ENCODE results near the gene THSD4.

The THSD4 gene

GRCh38 chr15:71334873-71335272, 219.6 kb downstream of the THSD4 start:
- peak; percentile 36 for DNase-seq

GRCh38 chr15:71335591-71335990, 220.3 kb downstream of the THSD4 start:
- DNase-seq = no peak

GRCh38 chr15:71336671-71337070, 221.4 kb downstream of the THSD4 start:
- no peak for DNase-seq

GRCh38 chr15:71337197-71337845, 222.1 kb downstream of the THSD4 start:
- DNase-seq = no peak

GRCh38 chr15:71338265-71338664, 223.0 kb downstream of the THSD4 start:
- no peak for DNase-seq

GRCh38 chr15:71338827-71339542, 223.7 kb downstream of the THSD4 start:
- DNase-seq = no peak

- no peak for DNase-seq
Observed at GRCh38 chr15:71341811-71342550, 226.7 kb downstream of the THSD4 start.

- no peak for DNase-seq
Observed at GRCh38 chr15:71342658-71343057, 227.4 kb downstream of the THSD4 start.

- no peak for DNase-seq
Observed at GRCh38 chr15:71344316-71344715, 229.0 kb downstream of the THSD4 start.

- no peak for DNase-seq
Observed at GRCh38 chr15:71345186-71345585, 229.9 kb downstream of the THSD4 start.

GRCh38 chr15:71346464-71346863, 231.2 kb downstream of the THSD4 start:
- no peak for DNase-seq

GRCh38 chr15:71348597-71348996, 233.3 kb downstream of the THSD4 start:
- no peak for DNase-seq

- DNase-seq = no peak
Observed at GRCh38 chr15:71349336-71349735, 234.1 kb downstream of the THSD4 start.

GRCh38 chr15:71349736-71350526, 234.7 kb downstream of the THSD4 start:
- DNase-seq = no peak

GRCh38 chr15:71350622-71351378, 235.5 kb downstream of the THSD4 start:
- no peak for DNase-seq

GRCh38 chr15:71352125-71352524, 236.9 kb downstream of the THSD4 start:
- no peak for DNase-seq

- no peak for DNase-seq
Observed at GRCh38 chr15:71352765-71353164, 237.5 kb downstream of the THSD4 start.

GRCh38 chr15:71353171-71353570, 237.9 kb downstream of the THSD4 start:
- DNase-seq = no peak

- DNase-seq = no peak
Observed at GRCh38 chr15:71355268-71355667, 240.0 kb downstream of the THSD4 start.

GRCh38 chr15:71357321-71357732, 242.1 kb downstream of the THSD4 start:
- DNase-seq = peak; percentile 84

GRCh38 chr15:71357967-71358366, 242.7 kb downstream of the THSD4 start:
- DNase-seq = no peak

GRCh38 chr15:71359246-71359645, 244.0 kb downstream of the THSD4 start:
- DNase-seq = no peak
